Ishikawa (cell line): ENCODE measurements around the gene TPRA1.
A peak's percentile ranks its signal among the peaks of the same experiment; 100 is the strongest.

Experiments
- CEBPB ChIP-seq: IDR thresholded peaks from 2 replicates; pipeline ENCODE4 v1.6.1; 2012
- CREB1 ChIP-seq: IDR thresholded peaks from 2 replicates; pipeline ENCODE4 v1.6.1; 2012; ENCODE audit warnings: low read depth
- EGR1 ChIP-seq: IDR thresholded peaks from 2 replicates; pipeline ENCODE4 v1.6.1; 2012
- EP300 ChIP-seq: IDR thresholded peaks from 2 replicates; pipeline ENCODE4 v1.6.1; 2012; ENCODE audit warnings: borderline replicate concordance
- FOXM1 ChIP-seq: IDR thresholded peaks from 2 replicates; pipeline ENCODE4 v1.6.1; 2012; ENCODE audit warnings: low read depth, borderline replicate concordance
- NFIC ChIP-seq: IDR thresholded peaks from 2 replicates; pipeline ENCODE4 v1.6.1; 2012
- RAD21 ChIP-seq: IDR thresholded peaks from 2 replicates; pipeline ENCODE4 v1.6.1; 2012; ENCODE audit warnings: low read depth
- TAF1 ChIP-seq: IDR thresholded peaks from 2 replicates; pipeline ENCODE4 v1.6.1; 2012; ENCODE audit warnings: low read depth, mild to moderate bottlenecking
- TCF12 ChIP-seq: IDR thresholded peaks from 2 replicates; pipeline ENCODE4 v1.6.1; 2012; ENCODE audit warnings: low read depth
- TEAD4 ChIP-seq: IDR thresholded peaks from 2 replicates; pipeline ENCODE4 v1.6.1; 2012
- YY1 ChIP-seq: IDR thresholded peaks from 2 replicates; pipeline ENCODE4 v1.6.1; 2012; ENCODE audit warnings: low read depth
- ZBTB7A ChIP-seq: IDR thresholded peaks from 2 replicates; pipeline ENCODE4 v1.6.1; 2012; ENCODE audit warnings: low read depth
- TF ChIP-seq, protein P1 (sequence below): IDR thresholded peaks from 2 replicates; pipeline ENCODE4 v1.6.1; 2012
- TF ChIP-seq, protein P2 (sequence below): IDR thresholded peaks from 2 replicates; pipeline ENCODE4 v1.6.1; 2012
- TF ChIP-seq, protein P3 (sequence below): IDR thresholded peaks from 2 replicates; pipeline ENCODE4 v1.6.1; 2012; ENCODE audit warnings: low read depth, mild to moderate bottlenecking

TPRA1 gene

DNA sequence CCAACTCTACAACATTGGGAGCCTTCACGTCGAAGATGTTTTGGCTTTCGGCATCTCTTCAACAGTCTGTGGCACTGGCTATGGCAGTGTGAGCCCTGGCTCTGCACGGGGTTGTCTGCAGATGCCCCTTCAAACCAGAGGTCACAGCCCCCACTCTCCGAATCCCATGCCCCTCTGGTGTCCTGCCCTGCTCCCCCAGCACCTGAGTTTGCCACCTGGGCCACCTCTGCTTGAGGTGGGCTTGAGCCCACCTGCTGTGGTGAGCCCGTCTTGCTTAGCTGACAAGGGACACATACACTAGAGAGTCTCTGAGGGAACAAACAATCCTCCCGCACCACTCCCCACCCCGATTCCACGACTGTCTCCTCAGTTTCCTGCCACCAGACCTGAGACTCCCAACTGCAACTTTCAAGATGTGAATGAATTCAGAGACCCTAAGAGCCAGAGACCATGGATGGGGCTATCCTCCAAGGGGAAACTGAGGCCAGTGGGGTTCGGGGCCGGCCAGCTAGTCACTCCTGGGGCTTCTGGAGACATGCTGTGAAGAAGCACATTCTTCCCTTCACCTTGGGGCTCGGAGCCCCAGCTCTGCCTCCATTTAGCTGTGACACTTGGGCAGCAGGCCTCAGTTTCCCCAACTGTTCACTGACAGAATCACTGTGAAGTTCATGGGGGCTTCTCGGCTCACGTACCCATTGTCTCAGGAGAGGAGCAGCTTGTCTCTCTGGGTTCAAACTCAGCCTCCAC is 44.6 kb downstream of the TPRA1 start:
- TF ChIP-seq YY1, result no peak
- TF ChIP-seq ZBTB7A, result no peak
- no peak for TF ChIP-seq CEBPB
- TF ChIP-seq TEAD4, result no peak

DNA sequence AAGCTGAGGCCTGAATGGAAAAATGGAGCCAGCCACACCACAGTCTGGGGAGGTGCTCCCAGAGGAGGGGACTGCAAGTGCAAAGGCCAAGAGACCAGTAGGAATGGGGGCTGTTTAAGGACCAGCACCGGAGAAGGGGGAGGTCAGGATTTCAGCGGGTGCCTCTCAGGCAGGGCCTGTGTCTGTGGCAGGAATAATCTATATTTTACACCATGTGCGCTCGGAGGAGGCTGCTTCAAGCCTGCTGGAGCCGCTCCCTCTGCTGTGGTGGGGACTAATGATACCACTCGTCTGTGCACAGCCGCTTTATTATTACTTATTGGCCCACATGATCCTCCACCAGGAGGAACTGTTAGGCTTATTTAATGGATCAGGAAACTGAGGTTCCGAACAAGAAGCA is 45.3 kb downstream of the TPRA1 start:
- TF ChIP-seq TAF1 (no peak), FOXM1 (no peak), CEBPB (no peak), RAD21 (no peak), TEAD4 (no peak), ZBTB7A (no peak), TCF12 (no peak), CREB1 (no peak)
- TF ChIP-seq, protein P1, sequence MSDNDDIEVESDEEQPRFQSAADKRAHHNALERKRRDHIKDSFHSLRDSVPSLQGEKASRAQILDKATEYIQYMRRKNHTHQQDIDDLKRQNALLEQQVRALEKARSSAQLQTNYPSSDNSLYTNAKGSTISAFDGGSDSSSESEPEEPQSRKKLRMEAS, result no peak

DNA sequence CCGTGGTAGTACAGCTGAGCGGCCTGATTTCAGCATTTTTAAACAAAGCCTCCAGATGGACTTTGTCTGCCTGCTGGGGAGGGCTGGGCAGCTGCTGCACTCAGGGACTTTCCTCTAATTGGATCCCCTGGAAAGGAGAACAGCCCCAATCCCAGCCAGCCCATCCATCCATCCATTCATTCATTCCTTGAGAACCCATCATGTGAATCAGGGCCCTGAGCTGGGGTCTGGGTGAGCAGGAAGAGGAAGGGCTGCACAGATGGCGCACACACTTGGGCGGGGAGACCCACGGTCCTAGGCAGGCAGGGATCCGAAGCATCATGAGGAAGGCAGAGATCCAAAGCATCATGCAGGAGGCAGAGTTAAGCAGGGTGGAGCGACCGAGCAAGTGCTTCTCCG is 45.7 kb downstream of the TPRA1 start:
- TF ChIP-seq TAF1 (no peak), TCF12 (no peak), EGR1 (no peak), RAD21 (no peak), NFIC (no peak), ZBTB7A (no peak)
- TF ChIP-seq, protein P2, sequence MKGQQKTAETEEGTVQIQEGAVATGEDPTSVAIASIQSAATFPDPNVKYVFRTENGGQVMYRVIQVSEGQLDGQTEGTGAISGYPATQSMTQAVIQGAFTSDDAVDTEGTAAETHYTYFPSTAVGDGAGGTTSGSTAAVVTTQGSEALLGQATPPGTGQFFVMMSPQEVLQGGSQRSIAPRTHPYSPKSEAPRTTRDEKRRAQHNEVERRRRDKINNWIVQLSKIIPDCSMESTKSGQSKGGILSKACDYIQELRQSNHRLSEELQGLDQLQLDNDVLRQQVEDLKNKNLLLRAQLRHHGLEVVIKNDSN, result no peak
- TF ChIP-seq, protein P1, result no peak
- TF ChIP-seq, protein P3, sequence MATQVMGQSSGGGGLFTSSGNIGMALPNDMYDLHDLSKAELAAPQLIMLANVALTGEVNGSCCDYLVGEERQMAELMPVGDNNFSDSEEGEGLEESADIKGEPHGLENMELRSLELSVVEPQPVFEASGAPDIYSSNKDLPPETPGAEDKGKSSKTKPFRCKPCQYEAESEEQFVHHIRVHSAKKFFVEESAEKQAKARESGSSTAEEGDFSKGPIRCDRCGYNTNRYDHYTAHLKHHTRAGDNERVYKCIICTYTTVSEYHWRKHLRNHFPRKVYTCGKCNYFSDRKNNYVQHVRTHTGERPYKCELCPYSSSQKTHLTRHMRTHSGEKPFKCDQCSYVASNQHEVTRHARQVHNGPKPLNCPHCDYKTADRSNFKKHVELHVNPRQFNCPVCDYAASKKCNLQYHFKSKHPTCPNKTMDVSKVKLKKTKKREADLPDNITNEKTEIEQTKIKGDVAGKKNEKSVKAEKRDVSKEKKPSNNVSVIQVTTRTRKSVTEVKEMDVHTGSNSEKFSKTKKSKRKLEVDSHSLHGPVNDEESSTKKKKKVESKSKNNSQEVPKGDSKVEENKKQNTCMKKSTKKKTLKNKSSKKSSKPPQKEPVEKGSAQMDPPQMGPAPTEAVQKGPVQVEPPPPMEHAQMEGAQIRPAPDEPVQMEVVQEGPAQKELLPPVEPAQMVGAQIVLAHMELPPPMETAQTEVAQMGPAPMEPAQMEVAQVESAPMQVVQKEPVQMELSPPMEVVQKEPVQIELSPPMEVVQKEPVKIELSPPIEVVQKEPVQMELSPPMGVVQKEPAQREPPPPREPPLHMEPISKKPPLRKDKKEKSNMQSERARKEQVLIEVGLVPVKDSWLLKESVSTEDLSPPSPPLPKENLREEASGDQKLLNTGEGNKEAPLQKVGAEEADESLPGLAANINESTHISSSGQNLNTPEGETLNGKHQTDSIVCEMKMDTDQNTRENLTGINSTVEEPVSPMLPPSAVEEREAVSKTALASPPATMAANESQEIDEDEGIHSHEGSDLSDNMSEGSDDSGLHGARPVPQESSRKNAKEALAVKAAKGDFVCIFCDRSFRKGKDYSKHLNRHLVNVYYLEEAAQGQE, result no peak

DNA sequence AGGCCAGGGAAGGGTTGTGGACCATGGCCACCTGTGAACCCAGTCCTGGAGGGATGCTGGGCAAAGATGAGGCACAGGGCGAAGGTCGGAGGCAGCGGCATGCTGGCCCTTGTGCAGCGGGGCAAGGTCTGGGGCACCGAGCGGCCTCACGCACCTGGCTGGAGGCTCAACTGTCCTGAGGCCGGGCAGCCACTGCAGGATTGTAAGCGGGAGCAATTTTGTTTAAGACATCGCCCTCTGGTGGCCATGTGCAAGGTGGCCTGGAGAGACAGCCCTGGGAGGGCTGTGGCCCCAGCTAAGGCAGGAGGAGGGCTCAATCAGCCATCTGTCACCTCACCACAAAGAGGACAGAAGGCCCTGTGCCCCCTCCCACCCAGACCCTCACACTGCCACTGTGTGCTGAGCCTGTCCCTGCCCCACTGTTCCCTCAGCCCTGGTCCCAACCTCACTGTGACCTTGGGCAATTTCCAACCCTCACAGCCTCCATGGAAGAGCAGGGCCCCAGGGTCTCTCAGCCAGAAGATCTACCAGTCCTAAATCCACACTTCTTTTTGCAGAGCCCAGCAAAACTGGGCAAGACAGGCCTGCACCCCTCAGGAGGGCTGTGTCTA is 46.2 kb downstream of the TPRA1 start:
- no peak for TF ChIP-seq FOXM1
- peak; percentile 75 for TF ChIP-seq RAD21
- TF ChIP-seq, protein P1, result no peak
- TF ChIP-seq ZBTB7A, result no peak

DNA sequence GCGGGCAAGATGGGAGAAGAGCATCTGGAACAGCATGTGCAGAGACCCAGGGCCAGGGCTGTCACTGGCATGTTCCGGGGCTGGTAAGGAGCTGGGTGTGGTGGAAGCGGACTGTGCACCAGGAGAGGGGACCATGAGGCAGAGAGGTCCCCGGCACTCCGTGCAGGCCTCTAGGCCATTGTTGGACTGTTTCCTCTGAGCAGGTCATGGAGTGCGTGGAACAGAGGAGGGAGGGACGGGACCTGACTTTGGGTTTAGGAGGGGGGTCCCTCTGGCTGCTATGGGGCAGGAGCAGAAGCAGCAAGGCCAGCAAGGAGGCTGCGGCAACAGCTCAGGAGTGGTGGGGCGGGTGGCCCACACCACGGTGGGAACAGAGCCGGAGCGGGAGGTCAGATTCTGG is 47.1 kb downstream of the TPRA1 start:
- TF ChIP-seq EP300, result no peak
- TF ChIP-seq EGR1, result no peak
- TF ChIP-seq NFIC, result no peak
- TF ChIP-seq, protein P1, result no peak
- no peak for TF ChIP-seq TCF12
- TF ChIP-seq, protein P3, result no peak
- TF ChIP-seq FOXM1, result no peak
- TF ChIP-seq CREB1, result no peak
- no peak for TF ChIP-seq TEAD4
- no peak for TF ChIP-seq CEBPB
- TF ChIP-seq, protein P2, result no peak
- no peak for TF ChIP-seq ZBTB7A
- no peak for TF ChIP-seq TAF1
- no peak for TF ChIP-seq YY1
- TF ChIP-seq RAD21, result no peak

DNA sequence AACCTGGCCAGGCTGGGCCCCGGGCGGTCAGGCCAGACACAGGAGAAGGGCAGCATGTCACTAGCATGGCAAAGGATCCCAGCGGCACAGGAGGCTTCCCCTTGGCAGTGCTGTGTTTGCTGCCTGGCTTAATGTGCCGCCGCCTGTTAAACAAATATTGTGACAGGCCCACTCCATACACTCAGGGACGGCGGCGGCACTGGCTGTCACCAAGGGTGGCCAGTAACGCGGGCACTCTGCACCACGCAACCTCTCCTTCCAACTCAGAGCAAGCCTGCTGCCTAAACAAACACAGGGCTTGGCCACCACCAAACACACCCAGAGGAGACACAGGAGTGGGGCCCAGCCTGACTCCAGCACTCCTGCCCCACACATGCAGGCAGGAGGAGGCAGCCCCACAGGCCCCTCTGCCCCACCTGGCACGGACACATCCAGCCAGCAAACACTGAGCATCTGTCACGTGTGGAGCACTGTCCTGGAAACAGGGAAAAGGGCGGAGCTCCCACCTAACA is 48.0 kb downstream of the TPRA1 start:
- TF ChIP-seq EP300, result no peak
- TF ChIP-seq, protein P2, result no peak
- no peak for TF ChIP-seq RAD21
- TF ChIP-seq, protein P1, result no peak
- TF ChIP-seq, protein P3, result no peak
- TF ChIP-seq NFIC, result no peak
- no peak for TF ChIP-seq EGR1
- TF ChIP-seq ZBTB7A, result no peak
- no peak for TF ChIP-seq CEBPB
- no peak for TF ChIP-seq CREB1
- no peak for TF ChIP-seq YY1
- no peak for TF ChIP-seq FOXM1
- TF ChIP-seq TAF1, result no peak
- TF ChIP-seq TEAD4, result no peak
- TF ChIP-seq TCF12, result no peak
